ENCODE data around the gene ANP32A. TPM values are rescaled to one million over a fixed set of nuclear protein-coding genes. Genes with fewer than 3 reads are reported as not detected.

Gene ANP32A
- total RNA-seq, 1 donor, result 38.5 TPM

GRCh38 chr15:68821190-68821840 lies 620 bp upstream of the ANP32A start:
- no peak for DNase-seq (ENCODE audit: low read depth in 2 of 3, low spot score in 2 of 3)

- DNase-seq (ENCODE audit: low read depth in 2 of 3, low spot score in 2 of 3), result no peak
These were observed 1.0 kb downstream of the ANP32A start for GRCh38 chr15:68819495-68820294.

- peak in 2 of 3 donors; percentile 73 to 85 for DNase-seq (ENCODE audit: low read depth in 2 of 3, low spot score in 2 of 3)
These were observed 1.8 kb downstream of the ANP32A start for GRCh38 chr15:68818769-68819494.

- DNase-seq (ENCODE audit: low read depth in 2 of 3, low spot score in 2 of 3), result peak; percentile 50 to 92 (median 83)
These were observed 2.5 kb downstream of the ANP32A start for GRCh38 chr15:68818066-68818768.

GRCh38 chr15:68817304-68818065 lies 3.2 kb downstream of the ANP32A start:
- peak; percentile 63 to 90 (median 82) for DNase-seq (ENCODE audit: low read depth in 2 of 3, low spot score in 2 of 3)

GRCh38 chr15:68816795-68817303 lies 3.8 kb downstream of the ANP32A start:
- peak in 1 of 3 donors; percentile 37 for DNase-seq (ENCODE audit: low read depth in 2 of 3, low spot score in 2 of 3)

- no peak for DNase-seq (ENCODE audit: low read depth in 2 of 3, low spot score in 2 of 3)
These were observed 4.5 kb downstream of the ANP32A start for GRCh38 chr15:68816158-68816557.

- no peak for DNase-seq (ENCODE audit: low read depth in 2 of 3, low spot score in 2 of 3)
These were observed 5.1 kb downstream of the ANP32A start for GRCh38 chr15:68815598-68815997.

GRCh38 chr15:68814596-68814995 lies 6.1 kb downstream of the ANP32A start:
- no peak for DNase-seq (ENCODE audit: low read depth in 2 of 3, low spot score in 2 of 3)

- no peak for DNase-seq (ENCODE audit: low read depth in 2 of 3, low spot score in 2 of 3)
These were observed 7.9 kb downstream of the ANP32A start for GRCh38 chr15:68812597-68813431.

- no peak for DNase-seq (ENCODE audit: low read depth in 2 of 3, low spot score in 2 of 3)
These were observed 8.6 kb downstream of the ANP32A start for GRCh38 chr15:68812069-68812468.

GRCh38 chr15:68809517-68809916 lies 11.2 kb downstream of the ANP32A start:
- DNase-seq (ENCODE audit: low read depth in 2 of 3, low spot score in 2 of 3), result no peak

- no peak for DNase-seq (ENCODE audit: low read depth in 2 of 3, low spot score in 2 of 3)
These were observed 11.9 kb downstream of the ANP32A start for GRCh38 chr15:68808770-68809169.

GRCh38 chr15:68808091-68808490 lies 12.6 kb downstream of the ANP32A start:
- DNase-seq (ENCODE audit: low read depth in 2 of 3, low spot score in 2 of 3), result no peak

- no peak for DNase-seq (ENCODE audit: low read depth in 2 of 3, low spot score in 2 of 3)
These were observed 13.4 kb downstream of the ANP32A start for GRCh38 chr15:68807249-68807648.

- DNase-seq (ENCODE audit: low read depth in 2 of 3, low spot score in 2 of 3), result no peak
These were observed 14.3 kb downstream of the ANP32A start for GRCh38 chr15:68806220-68807060.

GRCh38 chr15:68802373-68802772 lies 18.3 kb downstream of the ANP32A start:
- DNase-seq (ENCODE audit: low read depth in 2 of 3, low spot score in 2 of 3), result no peak

- DNase-seq (ENCODE audit: low read depth in 2 of 3, low spot score in 2 of 3), result no peak
These were observed 19.0 kb downstream of the ANP32A start for GRCh38 chr15:68801572-68802148.

All from hematopoietic multipotent progenitor cell (in vitro differentiated cells).